NT2/D1 (cell line): ENCODE data around the gene CFAP52.
A peak's percentile ranks its signal among the peaks of the same experiment; 100 is the strongest.
"Not testable (repeated sequence)": the region's sequence is repeated elsewhere in the genome, so short reads cannot be mapped to it uniquely, and the experiment has no call there.

Experiments used
- DNase-seq: peaks from one replicate; pipeline ENCODE4 v3.0.0-alpha.2; 2011; ENCODE audit warnings: low read depth, low spot score
- H3K27me3 ChIP-seq: 2 replicates; pipeline ENCODE4 v1.6.0; 2011; ENCODE audit warnings: mild to moderate bottlenecking; ENCODE audit not compliant: insufficient read length, insufficient read depth
- H3K36me3 ChIP-seq: 2 replicates; pipeline ENCODE4 v1.6.1; 2011; ENCODE audit warnings: mild to moderate bottlenecking, low read length, mixed read lengths; ENCODE audit not compliant: insufficient read depth, insufficient read length
- H3K4me1 ChIP-seq: 2 replicates; pipeline ENCODE4 v1.5.1; 2011; ENCODE audit not compliant: insufficient read depth, insufficient read length
- H3K4me3 ChIP-seq: 2 replicates; pipeline ENCODE4 v1.5.1; 2011; ENCODE audit warnings: low read depth; ENCODE audit not compliant: insufficient read length
- H3K9ac ChIP-seq: 2 replicates; pipeline ENCODE4 v1.6.0; 2011; ENCODE audit warnings: low read depth; ENCODE audit not compliant: insufficient read length
- H3K9me3 ChIP-seq: 2 replicates; pipeline ENCODE4 v1.5.1; 2011; ENCODE audit warnings: mild to moderate bottlenecking, low read length; ENCODE audit not compliant: insufficient read depth
- SUZ12 ChIP-seq: IDR thresholded peaks from 2 replicates; pipeline ENCODE4 v1.6.1; 2011; ENCODE audit not compliant: insufficient read length, insufficient read depth; ENCODE audit errors: extremely low read depth
- YY1 ChIP-seq: IDR thresholded peaks from 2 replicates; pipeline ENCODE4 v1.6.1; 2011; ENCODE audit not compliant: insufficient read length, insufficient read depth
- ZNF274 ChIP-seq: IDR thresholded peaks from 2 replicates; pipeline ENCODE4 v1.6.1; 2011; ENCODE audit warnings: mild to moderate bottlenecking, low read depth, low read length

The CFAP52 gene

GRCh38 chr17:9575381-9576101, 901 bp upstream of the CFAP52 start, which contains the start of gene STX8:
Gene STX8 (minus strand): TSS chr17:9575820. CDS start chr17:9575808, 12 bp downstream.
- Histone ChIP-seq H3K4me1 (peaks cover 2% of the 10 kb centered on the region), H3K27me3 (no peaks in the 10 kb centered on the region), H3K36me3 (no peaks in the 10 kb centered on the region), H3K9ac (peak within 1 kb of the TSS; percentile 90), H3K9me3 (no peaks in the 10 kb centered on the region), H3K4me3 (peak within 1 kb of the TSS; percentile 78)
- TF ChIP-seq SUZ12 (no peak), ZNF274 (no peak), YY1 (no peak)
- peak; percentile 63 for DNase-seq

- no peak for TF ChIP-seq ZNF274
- TF ChIP-seq SUZ12: no peak
- TF ChIP-seq YY1: no peak
- H3K9ac ChIP-seq: no peak overlapping the region
- H3K4me3 ChIP-seq: no peak overlapping the region
- H3K9me3 ChIP-seq: no peaks in the 10 kb centered on the region
- no peaks in the 10 kb centered on the region for H3K27me3 ChIP-seq
- DNase-seq: no peak
- no peaks in the 10 kb centered on the region for H3K36me3 ChIP-seq
- H3K4me1 ChIP-seq: peaks cover 2% of the 10 kb centered on the region
Measured at GRCh38 chr17:9577373-9577709, 899 bp downstream of the CFAP52 start.

DNA sequence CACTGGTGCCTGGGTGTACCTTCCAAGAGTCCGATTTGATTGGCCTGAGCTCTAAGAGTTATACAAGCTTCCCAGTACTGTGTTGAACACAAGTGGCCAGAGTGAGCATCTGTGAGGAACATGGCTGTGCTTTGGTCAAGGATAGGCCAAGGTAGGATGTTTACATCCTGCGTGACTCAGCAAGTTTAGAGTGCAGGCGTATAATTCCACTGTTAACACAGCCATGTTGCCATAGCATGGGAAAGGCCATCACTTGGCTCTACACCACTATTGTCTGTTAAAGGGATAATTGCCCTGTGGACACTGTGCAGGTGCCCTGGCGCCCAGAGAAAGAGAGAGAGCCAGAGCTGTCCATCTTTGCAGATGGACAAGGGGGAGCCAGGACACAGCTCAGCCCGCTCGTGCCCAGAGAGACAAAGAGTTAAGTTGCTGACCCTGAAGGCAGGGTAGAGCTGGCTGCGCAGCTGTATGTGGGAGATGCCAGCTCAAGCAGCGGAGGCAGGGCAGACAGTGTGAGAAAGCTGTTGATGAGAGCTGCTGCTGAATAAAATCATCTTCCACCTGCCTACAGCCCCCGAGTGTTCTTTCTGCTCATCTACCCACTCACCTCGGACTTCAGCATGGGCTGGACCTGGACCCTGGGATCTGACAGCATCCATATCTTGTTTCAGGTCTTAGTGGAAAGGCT, 11.7 kb downstream of the CFAP52 start:
- DNase-seq: no peak
- no peaks in the 10 kb centered on the region for H3K4me1 ChIP-seq
- H3K9ac ChIP-seq: no peak overlapping the region
- TF ChIP-seq SUZ12 (no peak), ZNF274 (no peak), YY1 (no peak)
- H3K4me3 ChIP-seq: no peak overlapping the region
- H3K27me3 ChIP-seq: no peaks in the 10 kb centered on the region
- no peaks in the 10 kb centered on the region for H3K36me3 ChIP-seq
- no peaks in the 10 kb centered on the region for H3K9me3 ChIP-seq

DNA sequence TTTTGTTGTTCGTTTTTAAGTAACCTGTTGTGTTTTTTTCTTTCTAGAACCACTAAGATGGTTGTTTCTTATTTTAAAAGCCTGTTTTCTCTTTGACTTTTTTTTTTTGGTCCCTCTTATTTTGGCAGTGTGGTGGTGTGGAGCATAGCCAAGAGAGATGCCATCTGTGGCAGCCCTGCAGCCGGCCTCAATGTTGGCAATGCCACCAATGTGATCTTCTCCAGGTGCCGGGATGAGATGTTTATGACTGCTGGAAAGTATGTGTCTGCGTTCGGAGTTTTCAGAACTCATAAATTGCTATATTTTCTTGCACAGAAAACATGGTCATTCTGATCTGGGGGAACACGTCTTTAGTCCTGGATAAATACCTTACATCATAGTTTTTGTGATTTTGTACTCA, 17.6 kb downstream of the CFAP52 start:
- Histone ChIP-seq H3K4me3 (no peak overlapping the region), H3K9me3 (no peaks in the 10 kb centered on the region), H3K36me3 (no peaks in the 10 kb centered on the region), H3K27me3 (no peaks in the 10 kb centered on the region), H3K9ac (no peak overlapping the region), H3K4me1 (no peaks in the 10 kb centered on the region)
- TF ChIP-seq ZNF274: no peak
- no peak for TF ChIP-seq YY1
- no peak for TF ChIP-seq SUZ12
- no peak for DNase-seq

DNA sequence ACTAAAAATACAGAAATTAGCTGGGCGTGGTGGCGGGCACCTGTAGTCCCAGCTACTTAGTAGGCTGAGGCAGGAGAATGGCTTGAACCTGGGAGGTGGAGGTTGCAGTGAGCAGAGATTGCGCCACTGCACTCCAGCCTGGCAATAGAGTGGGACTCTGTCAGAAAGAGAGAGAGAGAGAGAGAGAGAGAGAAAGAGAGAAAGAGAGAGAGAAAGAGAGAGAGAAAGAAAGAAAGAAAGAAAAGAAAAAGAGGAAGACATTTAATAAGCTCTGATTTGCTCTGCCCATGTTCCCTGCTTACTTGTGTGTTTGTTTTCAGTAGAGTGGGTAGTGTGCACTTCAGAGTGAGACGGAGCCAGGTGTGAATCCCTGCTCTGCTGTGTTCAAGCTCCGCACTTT, 21.2 kb downstream of the CFAP52 start:
- H3K27me3 ChIP-seq, H3K36me3 ChIP-seq, H3K9ac ChIP-seq, H3K4me1 ChIP-seq, DNase-seq, H3K9me3 ChIP-seq, H3K4me3 ChIP-seq: not testable (repeated sequence)

GRCh38 chr17:9598661-9599060, 22.2 kb downstream of the CFAP52 start:
- DNase-seq: no peak
- no peak overlapping the region for H3K4me3 ChIP-seq
- H3K36me3 ChIP-seq: no peaks in the 10 kb centered on the region
- H3K9ac ChIP-seq: no peak overlapping the region
- no peaks in the 10 kb centered on the region for H3K9me3 ChIP-seq
- no peak for TF ChIP-seq SUZ12
- no peak for TF ChIP-seq ZNF274
- TF ChIP-seq YY1: no peak
- H3K27me3 ChIP-seq: no peaks in the 10 kb centered on the region
- H3K4me1 ChIP-seq: no peaks in the 10 kb centered on the region

DNA sequence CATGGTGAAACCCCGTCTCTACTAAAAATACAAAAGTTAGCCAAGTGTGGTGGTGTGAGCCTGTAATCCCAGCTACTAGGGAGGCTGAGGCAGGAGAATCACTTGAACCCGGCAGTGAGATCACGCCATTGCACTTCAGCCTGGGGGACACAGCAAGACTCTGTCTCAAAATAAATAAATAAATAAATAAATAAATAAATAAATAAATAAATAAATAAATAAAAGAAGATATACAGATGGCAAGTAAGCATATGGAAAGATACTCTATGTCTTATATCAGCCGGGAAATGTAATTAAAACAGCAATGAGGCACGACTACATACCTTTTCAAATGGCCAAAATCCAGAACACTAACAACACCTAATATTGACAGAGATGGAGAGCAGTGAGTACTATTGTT, 28.1 kb downstream of the CFAP52 start:
- not testable (repeated sequence) for DNase-seq, H3K9ac ChIP-seq, H3K4me1 ChIP-seq, H3K27me3 ChIP-seq, H3K36me3 ChIP-seq, H3K9me3 ChIP-seq, H3K4me3 ChIP-seq

GRCh38 chr17:9606453-9606852, 30.0 kb downstream of the CFAP52 start:
- no peak for DNase-seq
- Histone ChIP-seq H3K36me3 (no peaks in the 10 kb centered on the region), H3K9me3 (no peaks in the 10 kb centered on the region), H3K4me3 (no peak overlapping the region), H3K9ac (no peak overlapping the region), H3K4me1 (no peaks in the 10 kb centered on the region), H3K27me3 (no peaks in the 10 kb centered on the region)
- TF ChIP-seq SUZ12 (no peak), ZNF274 (no peak), YY1 (no peak)

DNA sequence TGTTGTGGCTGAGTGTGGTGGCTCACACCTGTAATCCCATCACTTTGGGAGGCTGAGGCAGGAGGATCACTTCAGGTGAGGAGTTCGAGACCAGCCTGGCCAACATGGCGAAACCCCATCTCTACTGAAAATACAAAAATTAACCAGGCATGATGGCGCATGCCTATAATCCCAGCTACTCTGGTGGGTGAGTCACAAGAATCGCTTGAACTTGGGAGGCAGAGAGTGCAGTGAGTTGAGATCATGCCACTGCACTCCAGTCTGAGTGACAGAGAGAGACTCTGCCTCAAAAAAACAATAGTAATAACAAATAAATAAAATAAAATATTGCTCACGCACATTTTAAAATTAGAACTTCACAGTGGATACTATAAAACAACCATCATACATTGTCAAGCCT, 30.6 kb downstream of the CFAP52 start:
- not testable (repeated sequence) for H3K9me3 ChIP-seq, H3K4me1 ChIP-seq, H3K27me3 ChIP-seq, H3K36me3 ChIP-seq, H3K4me3 ChIP-seq, DNase-seq, H3K9ac ChIP-seq
